GM12878 (cell line): ENCODE results near the gene CADPS. TPM values are rescaled to one million over a fixed set of nuclear protein-coding genes. Genes with fewer than 3 reads are reported as not detected.

Experiments
- ATAC-seq: fragments of 200-7000 bp; cut with Tn5 transposase; 3 replicates; pipeline ENCODE4 v1.9.1; 2020; ENCODE audit warnings: mild to moderate bottlenecking, moderate library complexity
- BruUV-seq: library from RNA; stranded (reverse); fragments of 400-500 nt; replicated peaks from 2 replicates; lab custom pipeline; 2021; lab: Mats Ljungman, UMichigan
- CTCF ChIA-PET: fragments of 300-600 bp; sonication (Branson Sonifier 250); formaldehyde crosslinking; extraction: SDS; loops from one replicate; lab custom pipeline; 2021; ENCODE audit warnings: inconsistent platforms; lab: Yijun Ruan, JAX
- POLR2A ChIA-PET: fragments of 350-600 bp; formaldehyde crosslinking; extraction: SDS; loops from one replicate; lab custom pipeline; 2021; ENCODE audit warnings: inconsistent platforms; lab: Charles Lee
- RAD21 ChIA-PET: fragments of 300-600 bp; sonication (Branson Sonifier 250); formaldehyde crosslinking; loops from one replicate; lab custom pipeline; 2023; ENCODE audit warnings: antibody characterized with exemption; ENCODE audit not compliant: unreplicated experiment; lab: Charles Lee
- SMC1A ChIA-PET: fragments of 300-600 bp; sonication (Branson Sonifier 250); formaldehyde crosslinking; loops from one replicate; lab custom pipeline; 2023; ENCODE audit not compliant: unreplicated experiment, uncharacterized antibody; lab: Charles Lee
- DNase-seq: peaks from one replicate; pipeline ENCODE4 v3.0.0-alpha.2; 2011; ENCODE audit warnings: low read depth, low spot score
- FAIRE-seq: peaks from 3 replicates; lab custom pipeline; 2011; peaks lifted over from hg19 to GRCh38; lab: Jason Lieb, UNC
- H2AFZ ChIP-seq: 2 replicates; pipeline ENCODE4 v1.6.0; 2011; ENCODE audit warnings: low read depth, low read length, control low read depth; ENCODE audit not compliant: control insufficient read depth
- H3K27ac ChIP-seq: 2 replicates; pipeline ENCODE4 v1.5.1; 2011; ENCODE audit warnings: control low read depth; ENCODE audit not compliant: control insufficient read depth, insufficient read depth
- H3K27me3 ChIP-seq, 2 experiments: replicated peaks in 1 of 2; 2 replicates each; pipeline versions ENCODE4 v1.6.0 to v1.6.1; 2011; ENCODE audit warnings: low read length in 1 of 2; ENCODE audit not compliant: control insufficient read depth in 2 of 2, insufficient read depth in 2 of 2
- H3K36me3 ChIP-seq, 2 experiments: 2 replicates each; pipeline ENCODE4 v1.5.1; 2011; ENCODE audit warnings: low read length in 1 of 2; ENCODE audit not compliant: control insufficient read depth in 2 of 2, insufficient read depth in 2 of 2
- H3K4me1 ChIP-seq: 2 replicates; pipeline ENCODE4 v1.6.1; 2011; ENCODE audit warnings: mild to moderate bottlenecking, low read length, moderate library complexity, mixed read lengths; ENCODE audit not compliant: control insufficient read depth, insufficient read depth
- H3K4me2 ChIP-seq: 2 replicates; pipeline ENCODE4 v1.6.0; 2011; ENCODE audit warnings: control low read depth; ENCODE audit not compliant: control insufficient read depth, insufficient read depth
- H3K4me3 ChIP-seq: fragments of 200-600 bp; sonication (generic); 2 replicates; pipeline ENCODE4 v1.5.1; 2016
- H3K79me2 ChIP-seq: 2 replicates; pipeline ENCODE4 v1.6.0; 2011; ENCODE audit warnings: low read length; ENCODE audit not compliant: control insufficient read depth, insufficient read depth
- H3K9ac ChIP-seq: 2 replicates; pipeline ENCODE4 v1.8.0; 2011; ENCODE audit warnings: low read length, control low read depth, mixed read lengths; ENCODE audit not compliant: control insufficient read depth, insufficient read depth
- H3K9me3 ChIP-seq: replicated peaks from 3 replicates; pipeline ENCODE4 v1.5.1; 2011; ENCODE audit warnings: mild to moderate bottlenecking, low read length; ENCODE audit not compliant: control insufficient read depth, insufficient read depth
- H4K20me1 ChIP-seq: 2 replicates; pipeline ENCODE4 v1.6.0; 2011; ENCODE audit not compliant: control insufficient read depth, insufficient read depth
- BHLHE40 ChIP-seq, 2 experiments: fragments of 450-650 bp in 1 of 2; IDR thresholded peaks; 2 replicates each; pipeline ENCODE4 v1.6.1; 2011 to 2017; ENCODE audit warnings: low read depth in 2 of 2, borderline replicate concordance in 1 of 2, improper control_type of control experiment in 1 of 2, low read length in 1 of 2, mild to moderate bottlenecking in 1 of 2
- REST ChIP-seq: IDR thresholded peaks from 2 replicates; pipeline ENCODE4 v1.6.1; 2012; ENCODE audit warnings: mild to moderate bottlenecking, low read depth, low read length
- SKIL ChIP-seq: fragments of 450-650 bp; IDR thresholded peaks from 2 replicates; pipeline ENCODE4 v1.6.1; 2017; ENCODE audit warnings: mild to moderate bottlenecking, low read depth, inconsistent platforms; ENCODE audit not compliant: poor library complexity, severe bottlenecking
- SP1 ChIP-seq: IDR thresholded peaks from one replicate; pipeline ENCODE4 v1.6.1; 2011; ENCODE audit warnings: low read depth, low read length
- TCF3 ChIP-seq: IDR thresholded peaks from 2 replicates; pipeline ENCODE4 v1.6.1; 2012; ENCODE audit warnings: low read depth, mild to moderate bottlenecking, low read length, borderline replicate concordance; ENCODE audit not compliant: insufficient read depth
- ZBTB40 ChIP-seq: fragments of 450-650 bp; IDR thresholded peaks from 2 replicates; pipeline ENCODE4 v1.6.1; 2016; ENCODE audit warnings: mild to moderate bottlenecking, moderate library complexity, borderline replicate concordance
- WGBS: methylation state at CpG from one replicate; pipeline ENCODE4 v1.1.6; 2016; ENCODE audit warnings: low lambda C conversion rate; ENCODE audit not compliant: insufficient replicate concordance, insufficient coverage; ENCODE audit errors: missing lambda C conversion rate; 5-methylcytosine and 5-hydroxymethylcytosine counted together
- in situ Hi-C: fragments of 300-500 bp; cut with MboI; formaldehyde crosslinking; loops from 9 replicates; pipeline ENCODE4 v1.14.3; 2018; ENCODE audit warnings: mixed read lengths
- intact Hi-C: fragments of 100-400 bp; cut with micrococcal nuclease; formaldehyde crosslinking; loops from one replicate; pipeline ENCODE4 v1.14.2; 2022; ENCODE audit not compliant: unreplicated experiment
- polyA plus RNA-seq, 11 experiments: library from polyadenylated mRNA; depleted of rRNA in 4 of 11; unstranded in 6 of 11; stranded (reverse) in 5 of 11; fragments of >200 nt; fragmentation: Nextera tagmentation in 4 of 11; fragmentation: Illumina TruSeq in 1 of 11; extraction: Ambion mirVana in 4 of 11; extraction: Trizol in 1 of 11; gene quantifications; 1 replicate in 1 of 11; 2 replicates in 10 of 11; pipeline versions ENCODE4 v1.2.1 to v1.2.3, GENCODE V29; 2011 to 2016; ENCODE audit warnings: inconsistent platforms in 2 of 11, missing spikeins in 2 of 11, low read depth in 1 of 11
- total RNA-seq, 4 experiments: library from RNA; depleted of rRNA in 3 of 4; stranded (reverse); fragments of >200 nt in 3 of 4; fragmentation: Illumina TruSeq in 1 of 4; extraction: Trizol in 1 of 4; gene quantifications; 2 replicates each; pipeline versions ENCODE4 v1.2.1 to v1.2.3, GENCODE V29; 2013 to 2021

CADPS gene
- total and polyA plus RNA-seq, 10 of the 15 experiments (the other 5 are each of a cell fraction or from before 2014, with no cell fraction given), result 0.20 TPM; not detected in 9

- TF ChIP-seq BHLHE40 (IDR thresholded peaks at IDR 0.05; ENCODE audit: borderline replicate concordance in 1 of 2, low read depth in 2 of 2, low read length in 1 of 2), result no peak
- TF ChIP-seq SKIL, result no peak
- no peaks in the 10 kb centered on the region for H3K4me1 ChIP-seq
- no peaks in the 10 kb centered on the region for H3K36me3 ChIP-seq
- no TSS peak for BruUV-seq
- no peaks in the 10 kb centered on the region for H4K20me1 ChIP-seq
- SMC1A ChIA-PET, result no interaction called here
- FAIRE-seq (no peak), ATAC-seq (no peak), DNase-seq (no peak)
- 0 out of 4 replicates have a peak, but pooled peaks cover 0 to 4% of the 10 kb centered on the region in 2 experiments for H3K27me3 ChIP-seq
- no peak overlapping the region for H3K9ac ChIP-seq
- CTCF ChIA-PET, result no interaction called here
- intact Hi-C loops, result no loop called here
- WGBS, result 53% methylated on average over 3 of the region's 3 CpGs
- H3K79me2 ChIP-seq, result no peaks in the 10 kb centered on the region
- RAD21 ChIA-PET, result no interaction called here
- no peak overlapping the region for H3K27ac ChIP-seq
- in situ Hi-C loops, result no loop called here
- POLR2A ChIA-PET, result no interaction called here
- H3K4me2 ChIP-seq, result no peak overlapping the region
- no peaks in the 10 kb centered on the region for H3K9me3 ChIP-seq
- no peak overlapping the region for H3K4me3 ChIP-seq
- no peak overlapping the region for H2AFZ ChIP-seq
These were observed 513.4 kb downstream of the CADPS start for GRCh38 chr3:62361824-62362223.

- no peaks in the 10 kb centered on the region for H3K4me1 ChIP-seq
- H3K4me2 ChIP-seq, result no peak overlapping the region
- no peak overlapping the region for H2AFZ ChIP-seq
- no peaks in the 10 kb centered on the region for H3K27me3 ChIP-seq
- intact Hi-C loops (no loop called here), in situ Hi-C loops (no loop called here)
- no peaks in the 10 kb centered on the region for H4K20me1 ChIP-seq
- ChIA-PET RAD21 (no interaction called here), SMC1A (interaction anchor here (0.6 to 0.7 kb wide), 2 partner anchors 50 to 1134 kb away, joined by 3 read pairs; no protein-coding TSS in a partner anchor), POLR2A (no interaction called here), CTCF (no interaction called here)
- ATAC-seq, result peak; percentile 48; the same call in 1 of the 3 replicates
- no peak overlapping the region for H3K9ac ChIP-seq
- WGBS, result 39% methylated on average over 3 of the region's 3 CpGs
- FAIRE-seq, result no peak
- H3K27ac ChIP-seq, result no peak overlapping the region
- no peak overlapping the region for H3K4me3 ChIP-seq
- no peaks in the 10 kb centered on the region for H3K79me2 ChIP-seq
- H3K36me3 ChIP-seq, result no peaks in the 10 kb centered on the region
- no peak for DNase-seq
- no peaks in the 10 kb centered on the region for H3K9me3 ChIP-seq
- no TSS peak for BruUV-seq
- TF ChIP-seq SP1, result no peak
- no peak for TF ChIP-seq REST
- no peak for TF ChIP-seq ZBTB40
- TF ChIP-seq TCF3, result no peak
These were observed 514.0 kb downstream of the CADPS start for GRCh38 chr3:62361261-62361660.
